Right lobe of liver (tissue), 4 donors: ENCODE measurements around the gene PDIA4.

ENCODE experiments used
- POLR2A ChIP-seq: fragments of 450-650 bp; IDR thresholded peaks from one replicate; pipeline ENCODE4 v1.6.1; 2017; ENCODE audit warnings: antibody characterized with exemption, mild to moderate bottlenecking
- TF ChIP-seq, protein P1 (sequence below), 4 donors: fragments of 200-600 bp in 3 of 4; fragments of 450-650 bp in 1 of 4; IDR thresholded peaks; one replicate each; pipeline versions ENCODE4 v1.5.1 to v1.8.0; 2016 to 2022; ENCODE audit warnings: antibody characterized with exemption in 4 of 4, mild to moderate bottlenecking in 2 of 4
- donor health status: DM: no; HTN: no; CAD: no.
- donor health status: DM: no; HTN: no; CAD: no.
- donor health status: DM: no; HTN: yes; CAD: no.

DNA sequence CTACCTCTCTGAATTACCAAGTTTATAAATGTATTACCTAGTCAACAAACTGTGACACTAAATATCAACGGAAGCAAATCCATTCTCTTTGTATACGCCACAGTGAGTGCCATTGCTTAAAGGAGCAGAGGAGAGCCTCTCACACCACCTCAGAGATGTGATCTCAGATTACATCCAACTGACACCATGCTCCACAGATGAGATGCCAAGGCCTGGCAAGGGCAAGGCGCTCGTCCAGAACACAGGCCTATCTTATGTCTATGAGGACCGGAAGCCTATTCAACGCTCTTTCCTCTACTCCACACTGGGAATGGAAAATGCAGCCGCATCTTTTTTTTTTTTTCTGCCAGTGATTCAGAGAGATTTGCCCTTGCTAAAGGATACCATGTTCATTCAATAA lies 11.4 kb downstream of the PDIA4 start:
- TF ChIP-seq, protein P1, sequence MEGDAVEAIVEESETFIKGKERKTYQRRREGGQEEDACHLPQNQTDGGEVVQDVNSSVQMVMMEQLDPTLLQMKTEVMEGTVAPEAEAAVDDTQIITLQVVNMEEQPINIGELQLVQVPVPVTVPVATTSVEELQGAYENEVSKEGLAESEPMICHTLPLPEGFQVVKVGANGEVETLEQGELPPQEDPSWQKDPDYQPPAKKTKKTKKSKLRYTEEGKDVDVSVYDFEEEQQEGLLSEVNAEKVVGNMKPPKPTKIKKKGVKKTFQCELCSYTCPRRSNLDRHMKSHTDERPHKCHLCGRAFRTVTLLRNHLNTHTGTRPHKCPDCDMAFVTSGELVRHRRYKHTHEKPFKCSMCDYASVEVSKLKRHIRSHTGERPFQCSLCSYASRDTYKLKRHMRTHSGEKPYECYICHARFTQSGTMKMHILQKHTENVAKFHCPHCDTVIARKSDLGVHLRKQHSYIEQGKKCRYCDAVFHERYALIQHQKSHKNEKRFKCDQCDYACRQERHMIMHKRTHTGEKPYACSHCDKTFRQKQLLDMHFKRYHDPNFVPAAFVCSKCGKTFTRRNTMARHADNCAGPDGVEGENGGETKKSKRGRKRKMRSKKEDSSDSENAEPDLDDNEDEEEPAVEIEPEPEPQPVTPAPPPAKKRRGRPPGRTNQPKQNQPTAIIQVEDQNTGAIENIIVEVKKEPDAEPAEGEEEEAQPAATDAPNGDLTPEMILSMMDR (IDR thresholded peaks at IDR 0.05) = no peak
- TF ChIP-seq POLR2A = no peak
